Lung (tissue), 12 donors: ENCODE results near the gene C19orf85. TPM values are rescaled to one million over a fixed set of nuclear protein-coding genes. Genes with fewer than 3 reads are reported as not detected.
A peak's percentile ranks its signal among the peaks of the same experiment; 100 is the strongest.

Source experiments
- ATAC-seq: fragments of 200-7000 bp; cut with Tn5 transposase; one replicate; pipeline ENCODE4 v1.9.1; 2020; ENCODE audit warnings: moderate number of reproducible peaks; ENCODE audit not compliant: insufficient read depth, low FRiP score
- DNase-seq, 3 donors: peaks; one replicate each; pipeline ENCODE4 v3.0.0-alpha.2; 2013 to 2017
- H3K27ac ChIP-seq, 2 donors: one replicate each; pipeline ENCODE4 v1.5.1; 2013; ENCODE audit warnings: mild to moderate bottlenecking in 2 of 2, moderate library complexity in 2 of 2, control low read depth in 1 of 2, inconsistent platforms in 1 of 2, low read depth in 1 of 2, low read length in 1 of 2
- H3K27me3 ChIP-seq, 3 donors: one replicate each; pipeline ENCODE4 v1.5.1; 2013; ENCODE audit warnings: low read length in 2 of 3; ENCODE audit not compliant: control insufficient read depth in 3 of 3, insufficient read depth in 3 of 3
- H3K36me3 ChIP-seq, 4 donors: one replicate each; pipeline ENCODE4 v1.5.1; 2013; ENCODE audit warnings: low read length in 4 of 4, mild to moderate bottlenecking in 1 of 4, moderate library complexity in 1 of 4; ENCODE audit not compliant: control insufficient read depth in 4 of 4, insufficient read depth in 4 of 4
- H3K4me1 ChIP-seq, 5 donors: one replicate each; pipeline ENCODE4 v1.5.1; 2013; ENCODE audit warnings: low read length in 5 of 5, mild to moderate bottlenecking in 2 of 5, moderate library complexity in 1 of 5; ENCODE audit not compliant: control insufficient read depth in 5 of 5, insufficient read depth in 5 of 5
- H3K4me3 ChIP-seq: one replicate; pipeline ENCODE4 v1.5.1; 2013; ENCODE audit warnings: mild to moderate bottlenecking, control low read depth, moderate library complexity
- H3K9ac ChIP-seq, 2 donors: one replicate each; pipeline ENCODE4 v1.5.1; 2013; ENCODE audit warnings: low read length in 2 of 2, control low read depth in 1 of 2; ENCODE audit not compliant: insufficient read depth in 1 of 2
- H3K9me3 ChIP-seq, 4 donors: one replicate each; pipeline ENCODE4 v1.5.1; 2013; ENCODE audit warnings: low read length in 3 of 4, mild to moderate bottlenecking in 1 of 4, moderate library complexity in 1 of 4; ENCODE audit not compliant: control insufficient read depth in 4 of 4, insufficient read depth in 3 of 4
- WGBS, 2 donors: extraction: QIAGEN DNeasy Blood & Tissue Kit; methylation state at CpG; one replicate each; pipeline ENCODE4 v1.1.7; 2013; 5-methylcytosine and 5-hydroxymethylcytosine counted together
- polyA plus RNA-seq, 2 donors: library from polyadenylated mRNA; stranded (reverse); fragments of 200-250 nt; gene quantifications; one replicate each; pipeline ENCODE4 v1.2.1, GENCODE V29; 2013
- total RNA-seq, 2 donors: library from RNA; depleted of rRNA in 1 of 2; stranded (reverse); fragments of >200 nt in 1 of 2; gene quantifications; one replicate each; pipeline ENCODE4 v1.2.1, GENCODE V29; 2014 to 2021
- TF ChIP-seq, protein P1 (sequence below): IDR thresholded peaks from 2 replicates; pipeline ENCODE4 v1.5.1; 2012; ENCODE audit warnings: mild to moderate bottlenecking; ENCODE audit errors: control extremely low read depth, extremely low read depth
- donor health status: control.
- donor health status: control.
- donor health status: Bipolar disorder and iron deficiency.
- donor health status: healthy.
- donor health status: DM: yes; HTN: yes; CAD: no.

The C19orf85 gene
- total and polyA plus RNA-seq, 4 donors: not detected

DNA sequence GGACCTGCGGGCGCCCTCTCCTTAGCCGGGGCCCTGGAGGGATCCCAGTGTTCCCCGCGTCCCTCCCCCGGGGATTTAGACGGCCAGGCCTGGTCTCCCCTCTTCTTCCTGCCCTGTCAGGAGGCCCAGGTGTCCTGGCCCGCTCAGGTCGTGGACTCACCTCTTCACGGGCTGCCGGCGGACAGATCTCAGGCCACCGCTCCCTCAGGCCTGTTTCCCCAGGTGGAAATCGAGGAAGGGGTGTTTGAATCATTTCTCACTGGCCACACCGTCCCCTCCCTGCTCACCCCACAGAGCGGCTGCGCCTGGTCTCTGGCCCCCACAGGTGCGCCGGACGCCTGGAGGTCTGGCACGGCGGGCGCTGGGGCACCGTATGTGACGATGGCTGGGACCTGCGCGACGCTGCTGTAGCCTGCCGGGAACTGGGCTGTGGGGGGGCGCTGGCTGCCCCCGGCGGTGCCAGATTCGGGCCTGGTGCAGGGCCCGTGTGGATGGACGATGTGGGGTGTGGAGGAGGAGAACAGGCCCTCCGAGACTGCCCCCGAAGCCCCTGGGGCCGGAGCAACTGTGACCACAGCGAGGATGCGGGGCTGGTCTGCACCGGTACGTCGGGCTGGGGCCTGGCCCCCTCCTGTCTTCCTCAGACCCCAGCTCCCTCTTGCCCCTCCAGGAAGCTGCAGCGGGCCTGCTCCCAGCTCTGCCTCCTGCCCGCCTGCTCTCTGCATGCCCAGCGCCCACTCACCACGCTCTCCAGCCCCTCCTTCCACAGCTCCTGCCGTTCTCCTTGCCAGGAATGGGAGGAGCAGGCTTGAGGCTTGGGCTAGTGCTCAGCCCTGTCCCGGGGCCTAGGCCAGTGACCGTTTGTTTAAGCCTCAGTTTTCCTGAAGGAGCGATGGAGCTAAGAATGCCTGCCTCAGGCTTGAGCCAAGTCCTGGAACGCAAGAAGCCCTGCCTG, 26.2 kb upstream of the C19orf85 start:
- H3K36me3 ChIP-seq: no peaks in the 10 kb centered on the region
- 79 to 80% methylated on average over 50 to 52 of the region's 52 CpGs for WGBS, 2 donors
- H3K9ac ChIP-seq: no peak overlapping the region
- H3K4me3 ChIP-seq: no peak overlapping the region
- no peak overlapping the region for H3K27ac ChIP-seq
- DNase-seq (peak in 1 of 3 donors; percentile 10), ATAC-seq (no peak)
- TF ChIP-seq, protein P1, sequence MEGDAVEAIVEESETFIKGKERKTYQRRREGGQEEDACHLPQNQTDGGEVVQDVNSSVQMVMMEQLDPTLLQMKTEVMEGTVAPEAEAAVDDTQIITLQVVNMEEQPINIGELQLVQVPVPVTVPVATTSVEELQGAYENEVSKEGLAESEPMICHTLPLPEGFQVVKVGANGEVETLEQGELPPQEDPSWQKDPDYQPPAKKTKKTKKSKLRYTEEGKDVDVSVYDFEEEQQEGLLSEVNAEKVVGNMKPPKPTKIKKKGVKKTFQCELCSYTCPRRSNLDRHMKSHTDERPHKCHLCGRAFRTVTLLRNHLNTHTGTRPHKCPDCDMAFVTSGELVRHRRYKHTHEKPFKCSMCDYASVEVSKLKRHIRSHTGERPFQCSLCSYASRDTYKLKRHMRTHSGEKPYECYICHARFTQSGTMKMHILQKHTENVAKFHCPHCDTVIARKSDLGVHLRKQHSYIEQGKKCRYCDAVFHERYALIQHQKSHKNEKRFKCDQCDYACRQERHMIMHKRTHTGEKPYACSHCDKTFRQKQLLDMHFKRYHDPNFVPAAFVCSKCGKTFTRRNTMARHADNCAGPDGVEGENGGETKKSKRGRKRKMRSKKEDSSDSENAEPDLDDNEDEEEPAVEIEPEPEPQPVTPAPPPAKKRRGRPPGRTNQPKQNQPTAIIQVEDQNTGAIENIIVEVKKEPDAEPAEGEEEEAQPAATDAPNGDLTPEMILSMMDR: no peak
- peaks cover 0 to 41% (median 11%) of the 10 kb centered on the region in 5 donors for H3K4me1 ChIP-seq
- peaks cover 0 to 3% (median 0%) of the 10 kb centered on the region in 3 donors for H3K27me3 ChIP-seq
- H3K9me3 ChIP-seq: peaks cover 0 to 2% (median 0%) of the 10 kb centered on the region in 4 donors

DNA sequence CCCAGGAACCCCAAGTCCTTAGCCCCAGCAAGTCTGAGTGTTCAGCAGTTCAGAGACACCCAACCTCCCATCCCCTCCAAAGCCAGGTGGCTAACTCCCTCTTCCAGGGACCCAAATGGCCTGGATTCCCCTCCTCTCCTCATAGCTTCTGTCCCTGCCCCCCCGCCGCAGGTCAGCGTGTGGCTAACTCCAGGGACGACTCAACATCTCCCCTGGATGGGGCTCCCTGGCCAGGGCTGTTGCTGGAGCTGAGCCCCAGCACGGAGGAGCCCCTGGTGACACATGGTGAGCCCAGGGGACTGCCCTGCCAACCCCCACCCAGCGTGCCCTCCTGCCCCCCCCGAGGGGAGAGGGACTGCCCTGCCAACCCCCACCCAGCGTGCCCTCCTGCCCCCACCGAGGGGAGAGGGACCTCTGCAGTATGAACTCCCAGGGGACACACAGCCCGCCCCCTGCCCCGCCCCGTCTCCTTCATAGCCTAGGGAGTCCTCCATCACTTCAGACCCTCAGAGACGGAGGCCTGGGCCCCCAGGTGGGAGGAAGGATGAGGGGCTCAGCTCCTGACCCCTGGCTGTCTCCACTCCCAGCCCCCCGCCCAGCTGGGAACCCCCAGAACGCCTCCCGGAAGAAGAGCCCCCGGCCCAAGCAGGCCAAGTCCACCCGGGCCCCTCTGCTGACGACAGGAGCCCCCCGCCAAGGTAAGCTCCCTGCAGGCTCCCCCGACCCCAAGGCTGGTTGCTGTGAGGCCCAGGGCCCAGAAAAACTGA, 25.3 kb upstream of the C19orf85 start:
- Histone ChIP-seq H3K4me3 (no peak overlapping the region), H3K27me3 (peaks cover 0 to 3% (median 0%) of the 10 kb centered on the region in 3 donors), H3K36me3 (no peaks in the 10 kb centered on the region), H3K27ac (no peak overlapping the region), H3K9me3 (peaks cover 0 to 2% (median 0%) of the 10 kb centered on the region in 4 donors), H3K9ac (no peak overlapping the region), H3K4me1 (peaks cover 0 to 46% (median 12%) of the 10 kb centered on the region in 5 donors)
- 68 to 70% methylated on average over 19 to 21 of the region's 21 CpGs for WGBS, 2 donors
- TF ChIP-seq, protein P1: no peak
- ATAC-seq: no peak
- no peak for DNase-seq

DNA sequence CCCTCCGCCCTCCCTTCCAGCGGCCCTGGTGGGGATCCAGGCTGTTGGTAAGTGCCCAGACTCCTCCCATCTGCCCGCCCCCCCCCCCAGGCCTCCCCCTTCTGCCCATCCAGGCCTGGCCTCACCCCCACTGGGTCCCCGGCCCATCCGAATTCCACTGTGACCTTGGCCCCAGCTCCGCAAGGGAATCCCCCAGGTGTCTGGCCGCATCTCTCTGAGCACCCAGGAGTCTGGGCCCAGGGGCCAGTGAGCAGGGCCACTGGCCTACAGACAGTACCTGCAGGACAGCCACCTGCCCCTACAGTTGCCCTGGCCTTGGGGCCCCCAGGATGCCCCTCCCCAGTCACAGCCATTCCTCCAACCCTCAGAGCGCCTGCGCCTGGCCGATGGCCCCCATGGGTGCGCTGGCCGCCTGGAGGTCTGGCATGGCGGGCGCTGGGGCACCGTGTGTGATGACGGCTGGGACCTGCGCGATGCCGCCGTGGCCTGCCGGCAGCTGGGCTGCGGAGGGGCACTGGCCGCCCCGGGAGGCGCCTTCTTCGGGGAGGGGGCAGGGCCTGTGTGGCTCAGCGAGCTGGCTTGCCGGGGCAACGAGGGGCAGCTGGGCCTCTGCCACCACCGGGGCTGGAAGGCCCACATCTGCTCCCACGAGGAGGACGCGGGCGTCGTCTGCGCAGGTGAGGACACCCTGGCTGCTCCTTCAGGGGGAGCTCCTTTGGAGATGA, 24.6 kb upstream of the C19orf85 start:
- Histone ChIP-seq H3K27ac (no peak overlapping the region), H3K36me3 (no peaks in the 10 kb centered on the region), H3K27me3 (peaks cover 0 to 3% (median 0%) of the 10 kb centered on the region in 3 donors), H3K4me1 (peaks cover 3 to 50% (median 14%) of the 10 kb centered on the region in 5 donors), H3K9me3 (no peaks in the 10 kb centered on the region), H3K9ac (no peak overlapping the region), H3K4me3 (no peak overlapping the region)
- ATAC-seq: no peak
- TF ChIP-seq, protein P1: no peak
- 64 to 70% methylated on average over 35 to 36 of the region's 36 CpGs for WGBS, 2 donors
- DNase-seq: peak in 1 of 3 donors; percentile 22
